HG03066 (cell line): ENCODE data around the gene STUB1.

ENCODE experiments used
- ATAC-seq: cut with Tn5 transposase; IDR thresholded peaks from one replicate; pipeline ENCODE4 v1.9.1; 2021; ENCODE audit warnings: low read depth; ENCODE audit not compliant: unreplicated experiment

STUB1 gene

GRCh38 chr16:679814-680624 is at the start of gene STUB1:
STUB1 (plus strand) TSS chr16:680410; CDS start chr16:680526, 116 bp downstream.
- peak; percentile 39 for ATAC-seq

DNA sequence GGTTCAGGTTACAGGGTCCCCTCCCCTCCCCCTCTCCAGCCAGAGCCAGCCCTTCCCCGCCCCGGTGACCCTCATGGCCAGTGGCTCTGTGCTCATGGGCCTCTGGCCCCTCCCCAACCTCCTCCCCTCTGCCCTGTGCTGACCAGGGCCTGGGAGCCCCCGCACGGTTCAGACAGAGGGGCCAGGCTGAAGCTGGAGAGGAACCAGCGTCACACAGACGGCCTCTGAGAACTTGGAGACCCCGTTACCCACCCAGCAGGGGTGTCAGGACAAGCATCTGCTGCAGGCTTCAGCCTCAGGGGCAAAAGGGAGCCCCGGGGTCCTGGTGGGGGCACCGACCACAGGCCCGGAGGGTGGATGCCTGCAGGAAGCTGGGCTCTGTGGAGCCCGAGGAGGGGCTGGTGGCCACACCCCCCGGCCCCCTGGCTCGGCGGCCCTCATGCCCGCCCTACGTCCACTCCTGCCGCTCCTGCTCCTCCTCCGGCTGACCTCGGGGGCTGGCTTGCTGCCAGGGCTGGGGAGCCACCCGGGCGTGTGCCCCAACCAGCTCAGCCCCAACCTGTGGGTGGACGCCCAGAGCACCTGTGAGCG is 49.3 kb upstream of the STUB1 start, which contains the start of gene WFIKKN1:
TSS of gene WFIKKN1 (plus strand) at position 171 of the 591 bp plus-strand sequence. CDS start at position 440, 269 bp downstream.
- ATAC-seq: no peak

DNA sequence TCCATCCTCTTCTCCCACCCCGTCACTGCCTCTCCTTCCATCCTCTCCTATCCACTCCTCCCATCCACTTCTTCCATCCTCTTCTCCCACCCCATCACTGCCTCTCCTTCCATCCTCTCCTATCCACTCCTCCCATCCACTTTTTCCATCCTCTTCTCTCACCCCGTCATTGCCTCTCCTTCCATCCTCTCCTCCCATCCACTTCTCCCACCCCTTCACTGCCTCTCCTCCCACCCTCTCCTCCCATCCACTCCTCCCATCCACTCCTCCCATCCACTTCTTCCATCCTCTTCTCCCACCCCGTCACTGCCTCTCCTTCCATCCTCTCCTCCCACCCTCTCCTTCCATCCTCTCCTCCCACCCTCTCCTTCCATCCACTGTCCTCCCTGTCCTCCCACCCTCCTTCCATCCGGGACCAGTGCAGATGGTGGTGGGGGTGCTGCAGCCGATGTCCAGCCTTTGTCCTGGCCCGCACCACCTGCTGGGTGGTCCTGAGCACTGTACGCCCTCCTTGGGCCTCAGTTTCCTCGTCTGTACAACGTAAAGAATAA is 48.3 kb upstream of the STUB1 start:
- ATAC-seq: no peak

DNA sequence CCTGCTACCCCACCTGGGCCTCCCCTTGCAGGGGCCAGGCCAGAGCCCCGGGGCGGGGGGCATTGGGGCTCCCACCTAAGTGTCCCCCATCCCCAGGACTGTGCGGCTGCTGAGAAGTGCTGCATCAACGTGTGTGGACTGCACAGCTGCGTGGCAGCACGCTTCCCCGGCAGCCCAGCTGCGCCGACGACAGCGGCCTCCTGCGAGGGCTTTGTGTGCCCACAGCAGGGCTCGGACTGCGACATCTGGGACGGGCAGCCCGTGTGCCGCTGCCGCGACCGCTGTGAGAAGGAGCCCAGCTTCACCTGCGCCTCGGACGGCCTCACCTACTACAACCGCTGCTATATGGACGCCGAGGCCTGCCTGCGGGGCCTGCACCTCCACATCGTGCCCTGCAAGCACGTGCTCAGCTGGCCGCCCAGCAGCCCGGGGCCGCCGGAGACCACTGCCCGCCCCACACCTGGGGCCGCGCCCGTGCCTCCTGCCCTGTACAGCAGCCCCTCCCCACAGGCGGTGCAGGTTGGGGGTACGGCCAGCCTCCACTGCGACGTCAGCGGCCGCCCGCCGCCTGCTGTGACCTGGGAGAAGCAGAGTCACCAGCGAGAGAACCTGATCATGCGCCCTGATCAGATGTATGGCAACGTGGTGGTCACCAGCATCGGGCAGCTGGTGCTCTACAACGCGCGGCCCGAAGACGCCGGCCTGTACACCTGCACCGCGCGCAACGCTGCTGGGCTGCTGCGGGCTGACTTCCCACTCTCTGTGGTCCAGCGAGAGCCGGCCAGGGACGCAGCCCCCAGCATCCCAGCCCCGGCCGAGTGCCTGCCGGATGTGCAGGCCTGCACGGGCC is 47.5 kb upstream of the STUB1 start:
- no peak for ATAC-seq

DNA sequence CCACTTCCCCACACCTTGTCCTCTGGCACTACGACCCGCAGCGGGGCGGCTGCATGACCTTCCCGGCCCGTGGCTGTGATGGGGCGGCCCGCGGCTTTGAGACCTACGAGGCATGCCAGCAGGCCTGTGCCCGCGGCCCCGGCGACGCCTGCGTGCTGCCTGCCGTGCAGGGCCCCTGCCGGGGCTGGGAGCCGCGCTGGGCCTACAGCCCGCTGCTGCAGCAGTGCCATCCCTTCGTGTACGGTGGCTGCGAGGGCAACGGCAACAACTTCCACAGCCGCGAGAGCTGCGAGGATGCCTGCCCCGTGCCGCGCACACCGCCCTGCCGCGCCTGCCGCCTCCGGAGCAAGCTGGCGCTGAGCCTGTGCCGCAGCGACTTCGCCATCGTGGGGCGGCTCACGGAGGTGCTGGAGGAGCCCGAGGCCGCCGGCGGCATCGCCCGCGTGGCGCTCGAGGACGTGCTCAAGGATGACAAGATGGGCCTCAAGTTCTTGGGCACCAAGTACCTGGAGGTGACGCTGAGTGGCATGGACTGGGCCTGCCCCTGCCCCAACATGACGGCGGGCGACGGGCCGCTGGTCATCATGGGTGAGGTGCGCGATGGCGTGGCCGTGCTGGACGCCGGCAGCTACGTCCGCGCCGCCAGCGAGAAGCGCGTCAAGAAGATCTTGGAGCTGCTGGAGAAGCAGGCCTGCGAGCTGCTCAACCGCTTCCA is 46.7 kb upstream of the STUB1 start:
- no peak for ATAC-seq

GRCh38 chr16:634051-634670 is 46.0 kb upstream of the STUB1 start:
- no peak for ATAC-seq

DNA sequence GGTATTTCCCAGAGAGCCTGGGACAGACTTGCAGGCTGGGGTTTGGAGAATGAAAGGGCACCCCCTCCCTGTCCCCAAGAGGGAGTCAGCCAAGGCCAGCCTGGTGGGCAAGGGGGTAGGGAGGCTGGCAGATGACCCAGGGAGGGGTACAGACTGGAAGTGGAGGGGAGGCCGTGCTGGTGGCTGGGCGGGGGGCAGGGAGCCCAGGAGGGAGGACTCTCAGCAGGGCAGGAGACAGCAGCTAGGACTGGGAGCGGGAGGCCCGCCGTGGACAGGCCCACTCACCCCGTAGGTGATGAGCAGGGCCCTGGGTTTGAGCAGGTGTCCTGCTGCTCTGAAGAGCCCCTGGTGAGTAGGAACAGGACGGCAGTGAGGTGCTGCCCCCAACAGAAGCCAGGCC is 45.2 kb upstream of the STUB1 start:
- no peak for ATAC-seq

GRCh38 chr16:635573-636205 is 44.5 kb upstream of the STUB1 start:
- no peak for ATAC-seq

DNA sequence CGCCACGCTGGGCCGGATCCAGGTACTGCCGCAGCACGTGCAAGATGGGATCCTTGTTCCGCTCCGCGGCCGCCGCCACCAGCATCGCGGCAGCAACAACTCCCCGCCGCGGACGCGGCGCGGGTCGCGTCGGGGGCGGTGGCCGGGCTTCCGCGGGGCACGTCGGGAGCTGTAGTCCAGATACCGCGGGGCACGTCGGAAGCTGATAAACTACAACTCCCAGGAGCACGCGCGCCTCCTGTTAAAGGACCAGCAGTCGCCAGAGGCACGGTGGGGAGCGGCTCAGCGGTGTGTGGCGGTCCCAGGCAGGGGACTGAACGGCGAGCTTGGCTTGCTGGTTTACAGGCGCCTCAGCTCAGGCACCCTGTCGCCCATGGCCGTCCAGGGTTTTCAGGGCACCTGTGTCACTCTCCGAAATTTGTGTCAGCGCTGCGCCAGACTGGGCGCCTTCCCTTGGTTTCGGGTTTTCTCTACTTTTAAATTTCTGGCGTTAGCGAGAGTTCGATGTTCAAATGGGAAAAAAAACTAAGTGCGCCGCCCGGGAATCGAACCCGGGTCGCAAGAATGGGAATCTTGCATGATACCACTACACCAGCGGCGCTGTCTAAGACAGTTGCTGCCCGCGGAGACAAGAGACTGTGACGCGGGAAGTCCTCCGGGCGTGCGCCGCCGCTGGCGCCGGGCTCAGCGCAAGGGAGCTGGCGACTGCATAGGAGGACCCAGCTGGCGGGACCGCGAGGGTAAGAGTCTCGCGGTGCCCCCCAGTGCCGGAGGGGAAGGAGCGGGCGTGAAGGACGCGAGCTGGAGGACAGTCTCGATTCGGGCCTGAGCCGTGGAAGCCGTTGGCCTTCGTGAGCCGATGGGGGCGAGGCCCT is 43.8 kb upstream of the STUB1 start, which contains the start of gene METTL26:
TSS of gene METTL26 (minus strand) at position 100 of the 875 bp plus-strand sequence. CDS start at position 85, 15 bp downstream.
- ATAC-seq: peak; percentile 78

GRCh38 chr16:637081-638018 is 42.9 kb upstream of the STUB1 start:
- no peak for ATAC-seq

DNA sequence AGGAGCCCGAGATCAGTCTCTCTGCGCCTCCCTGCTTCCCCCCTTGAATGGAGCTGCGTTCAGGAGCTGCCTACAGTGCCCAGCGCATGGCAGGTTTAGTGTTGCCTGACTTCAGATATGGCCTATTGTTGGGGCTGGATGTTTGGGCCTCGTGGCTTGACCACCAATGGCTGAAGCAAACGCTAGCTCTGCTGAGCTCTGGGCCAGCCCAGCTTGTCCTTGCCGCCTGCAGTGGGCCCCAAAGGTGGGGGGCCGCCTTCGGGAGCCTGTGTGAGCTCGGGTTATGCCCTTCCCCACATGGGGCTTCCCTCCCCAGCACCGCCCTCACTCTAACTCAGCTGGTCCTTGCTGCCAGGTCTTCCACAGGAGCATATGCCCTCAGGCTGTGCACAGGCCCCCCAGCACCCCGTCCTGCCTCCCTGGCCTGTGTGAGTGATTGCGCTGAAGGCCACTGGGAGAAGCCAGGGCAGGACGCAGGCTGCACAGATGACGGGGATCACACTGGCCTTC is 42.1 kb upstream of the STUB1 start:
- no peak for ATAC-seq

GRCh38 chr16:638836-639235 is 41.4 kb upstream of the STUB1 start:
- ATAC-seq: no peak

- no peak for ATAC-seq
Measured at GRCh38 chr16:640614-641013, 39.6 kb upstream of the STUB1 start.

GRCh38 chr16:641326-642188 is 38.7 kb upstream of the STUB1 start, which contains the start of gene MCRIP2:
MCRIP2 (plus strand) TSS chr16:641828; CDS start chr16:641992, 164 bp downstream.
- peak; percentile 41 for ATAC-seq

- peak; percentile 29 for ATAC-seq
Measured at GRCh38 chr16:642189-643049, 37.8 kb upstream of the STUB1 start.
